Hypothalamus (tissue), 51 donors: ENCODE measurements around the gene FMN2.

Experiments used
- DNase-seq, 51 donors: peaks; one replicate each; lab custom pipeline; 2025; lab: John Stamatoyannopoulos, UW

FMN2 gene

DNA sequence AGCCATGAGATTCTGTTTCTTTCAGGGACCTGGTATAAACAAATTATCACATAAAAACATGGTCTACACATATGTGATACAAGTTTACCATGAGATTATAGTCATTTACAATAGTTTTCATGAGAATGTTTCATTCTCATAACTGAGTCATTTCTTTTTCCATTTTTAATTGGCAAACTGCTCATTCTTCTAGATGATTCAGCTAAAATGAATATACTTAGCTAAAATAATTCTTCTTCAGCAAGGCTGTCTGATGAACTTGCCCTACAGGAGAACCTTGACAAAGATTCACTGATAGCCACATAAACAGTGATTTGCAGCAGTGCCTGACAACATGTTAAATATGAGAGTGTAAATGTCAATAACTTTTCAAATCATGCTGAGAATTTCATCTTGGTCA lies 253.2 kb downstream of the FMN2 start:
- no peak for DNase-seq

DNA sequence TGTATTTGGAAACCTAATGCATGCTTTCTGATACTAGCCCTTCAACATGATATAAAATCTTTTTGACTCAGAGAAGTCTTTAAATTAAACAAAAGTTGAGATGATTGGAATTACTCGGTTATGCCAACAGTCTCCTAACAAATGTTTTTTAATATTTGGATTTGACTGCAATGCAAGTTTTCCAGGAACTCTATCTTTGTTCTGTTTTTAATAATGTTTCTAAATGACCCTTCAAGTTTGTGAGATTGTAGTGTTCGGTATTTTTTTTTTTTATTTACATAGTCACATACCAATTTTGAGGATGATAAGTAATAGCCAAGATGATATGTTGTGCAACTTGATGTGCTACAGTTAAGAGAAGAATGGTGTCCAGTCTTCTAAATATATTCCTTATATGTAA lies 258.0 kb downstream of the FMN2 start:
- DNase-seq = no peak

DNA sequence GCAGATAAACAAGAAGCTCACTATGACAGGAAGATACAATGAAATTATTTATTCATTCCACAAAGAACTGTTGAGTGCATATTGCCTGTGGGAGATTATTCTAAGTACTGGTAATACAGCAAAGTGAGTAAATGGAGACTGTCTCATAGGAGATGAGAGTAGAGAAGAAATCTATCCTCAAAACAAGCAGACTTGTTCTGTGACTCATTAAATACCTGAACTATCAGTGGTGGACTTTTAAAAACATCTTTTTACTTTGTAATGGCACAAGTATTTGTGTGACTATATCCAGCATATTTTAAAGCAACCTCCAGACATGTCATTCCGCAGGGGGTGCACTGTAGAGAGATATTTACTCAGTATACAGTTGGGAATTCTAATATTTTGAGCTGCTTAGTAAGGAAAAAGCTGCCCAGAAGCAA lies 259.2 kb downstream of the FMN2 start:
- no peak for DNase-seq

DNA sequence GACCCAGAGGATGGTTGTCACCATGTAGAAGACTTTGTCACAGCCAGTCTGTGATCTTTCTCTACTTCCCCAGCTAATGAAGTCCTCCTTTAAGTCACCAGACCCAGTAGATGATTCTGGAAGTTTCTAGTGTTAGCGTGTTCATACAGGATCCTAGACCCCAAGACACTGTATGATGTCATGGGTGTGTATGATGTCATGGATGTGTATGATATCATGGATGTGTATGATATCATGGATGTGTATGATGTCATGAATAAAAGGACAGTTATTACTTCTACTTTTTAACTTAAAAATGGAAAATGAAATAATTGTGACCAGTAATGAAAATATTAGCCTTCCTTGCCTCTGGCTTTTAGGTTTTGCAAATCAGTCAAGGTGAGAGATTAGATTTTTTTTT lies 260.0 kb downstream of the FMN2 start:
- DNase-seq = no peak

DNA sequence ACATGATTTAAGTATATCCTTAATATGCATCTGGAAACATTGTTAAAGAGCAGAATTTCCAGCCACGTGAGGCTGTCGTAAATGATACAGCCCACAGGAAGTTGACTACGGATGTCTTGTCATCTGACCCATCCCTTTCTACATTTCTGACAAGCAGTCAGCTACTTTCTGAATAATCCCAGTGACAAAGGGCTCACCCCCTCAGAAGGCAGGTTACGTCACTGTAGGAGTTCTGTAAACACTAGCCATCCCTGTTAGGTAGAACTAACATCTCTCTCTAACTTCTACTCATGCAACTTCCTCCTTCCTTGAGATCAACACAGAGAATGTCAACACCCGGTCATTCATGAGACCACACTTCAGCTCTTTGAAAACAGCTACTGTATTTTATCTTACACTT lies 261.1 kb downstream of the FMN2 start:
- DNase-seq = no peak

DNA sequence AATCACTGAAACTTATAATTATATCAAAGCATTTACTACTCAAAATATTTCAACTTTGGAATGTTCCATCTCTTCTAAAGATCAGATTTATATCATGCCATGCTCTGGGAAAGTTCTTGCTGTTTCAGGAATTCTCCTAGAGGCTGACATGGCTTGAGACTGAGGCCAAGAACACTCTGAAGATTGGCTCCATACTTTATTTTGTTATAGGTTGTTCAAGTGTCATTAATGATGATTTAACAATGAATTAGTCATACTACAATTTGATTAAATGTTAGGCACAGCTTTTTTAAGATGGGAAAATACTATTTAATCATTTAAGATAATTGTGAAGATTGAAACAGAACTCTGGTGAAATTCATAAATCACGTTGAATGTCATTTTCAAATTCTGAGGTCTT lies 264.9 kb downstream of the FMN2 start:
- DNase-seq = no peak

DNA sequence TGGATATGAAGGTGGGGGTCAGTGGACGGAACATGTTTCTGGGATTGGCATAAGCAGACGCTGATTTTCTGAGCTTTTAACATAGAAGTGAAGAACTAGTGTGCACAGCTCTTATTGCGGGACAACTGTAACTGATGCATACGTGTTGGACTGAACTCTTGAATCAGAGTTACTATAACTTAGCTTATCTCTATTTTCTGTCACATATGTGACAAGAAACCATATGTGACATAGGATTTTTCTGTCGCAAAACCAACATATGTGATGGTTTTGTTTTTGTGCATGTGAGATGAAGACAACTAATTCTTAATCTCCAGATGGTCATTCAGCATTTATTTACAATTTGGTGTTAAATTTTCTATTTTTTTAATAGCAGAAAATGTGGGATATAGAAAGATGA lies 270.4 kb downstream of the FMN2 start:
- DNase-seq = no peak

DNA sequence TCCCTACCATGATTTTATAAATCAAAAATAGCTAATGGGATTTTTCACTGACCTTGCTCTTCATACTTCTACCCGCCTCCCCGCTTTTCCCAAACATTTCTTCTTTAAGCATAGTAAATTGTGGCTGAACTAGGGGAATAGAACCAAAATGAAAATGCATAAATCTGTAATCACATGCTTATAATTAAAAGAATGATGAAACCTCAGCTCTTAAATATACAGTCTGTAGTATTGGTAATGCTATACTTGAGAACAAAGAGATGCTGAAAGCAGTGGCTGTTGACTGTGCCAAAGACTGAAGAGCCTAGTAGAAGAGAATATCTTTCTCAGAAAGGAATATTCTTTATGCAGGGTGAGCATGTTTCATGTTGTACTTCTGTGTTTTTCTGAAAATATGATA lies 271.1 kb downstream of the FMN2 start:
- no peak for DNase-seq

DNA sequence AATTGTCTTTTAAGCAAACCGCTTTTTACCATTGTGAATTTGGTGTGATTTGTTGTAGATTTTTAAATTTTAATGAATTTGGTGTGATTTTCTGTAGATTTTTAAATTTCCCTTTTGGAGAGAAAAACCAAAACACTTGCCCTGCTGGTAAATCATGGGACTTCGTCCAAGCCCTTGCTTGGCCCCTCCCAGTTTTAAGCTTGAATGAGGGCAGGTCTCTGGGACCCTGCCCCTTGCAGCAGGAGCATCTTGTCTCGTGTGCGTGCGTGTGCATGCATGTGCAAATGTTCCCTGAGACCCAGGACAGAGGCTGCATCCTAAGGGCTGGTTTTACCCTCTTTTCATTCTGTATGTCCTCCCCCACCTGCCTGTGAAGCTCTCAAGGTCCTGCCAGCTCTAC lies 271.6 kb downstream of the FMN2 start:
- no peak for DNase-seq

DNA sequence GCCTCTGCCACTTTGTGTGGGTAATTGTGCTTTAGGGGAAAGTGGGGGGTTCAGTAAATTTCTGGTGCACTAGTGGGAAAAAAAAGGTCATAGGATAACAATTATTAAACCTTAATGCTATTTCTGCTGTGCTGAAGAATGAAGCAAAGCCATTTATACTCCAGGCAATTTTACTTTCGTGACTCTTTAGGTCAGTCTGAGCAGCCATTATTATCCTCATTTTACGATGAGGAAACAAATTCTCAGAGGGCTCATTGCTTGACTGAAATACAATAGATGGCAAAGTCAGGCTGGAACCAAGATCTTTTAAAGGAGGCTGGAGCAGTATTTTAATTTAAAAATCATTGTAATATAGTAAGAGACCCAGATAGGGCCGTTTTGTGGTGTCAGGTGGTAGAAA lies 272.2 kb downstream of the FMN2 start:
- DNase-seq = no peak

DNA sequence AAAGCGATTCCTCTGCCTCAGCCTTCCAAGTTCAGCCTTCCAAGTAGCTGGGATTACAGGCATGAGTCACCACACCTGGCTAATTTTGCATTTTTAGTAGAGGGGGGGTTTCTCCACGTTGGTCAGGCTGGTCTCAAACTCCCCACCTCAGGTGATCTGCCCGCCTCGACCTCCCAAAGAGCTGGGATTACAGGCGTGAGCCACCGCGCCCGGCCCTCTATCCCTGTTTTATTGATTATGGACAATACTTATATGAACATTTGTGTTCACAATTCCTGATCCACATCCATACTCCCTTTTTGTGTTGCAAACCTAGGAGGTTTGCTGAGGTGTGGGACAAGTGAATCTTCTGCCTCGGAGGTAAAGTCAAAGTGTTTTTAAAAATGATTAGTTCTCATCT lies 275.0 kb downstream of the FMN2 start:
- DNase-seq = no peak

DNA sequence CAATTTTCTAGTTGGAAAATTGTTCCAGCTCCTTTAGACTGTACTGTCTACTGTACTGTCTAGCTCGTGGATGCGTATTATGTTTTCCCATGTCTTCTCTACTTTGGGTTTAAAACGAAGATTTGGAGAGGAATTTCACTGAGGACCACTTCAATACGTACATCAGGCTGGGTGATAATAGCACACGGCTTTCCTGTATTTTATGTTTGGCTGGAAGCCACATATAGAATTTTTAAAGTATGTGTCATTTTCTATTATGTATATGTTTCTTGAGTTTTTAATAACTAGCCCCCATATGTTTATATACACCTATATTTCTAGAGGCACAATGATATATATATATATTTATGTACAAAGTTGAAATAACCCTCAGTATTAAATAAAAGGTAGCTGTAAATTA lies 293.9 kb downstream of the FMN2 start:
- DNase-seq = no peak

DNA sequence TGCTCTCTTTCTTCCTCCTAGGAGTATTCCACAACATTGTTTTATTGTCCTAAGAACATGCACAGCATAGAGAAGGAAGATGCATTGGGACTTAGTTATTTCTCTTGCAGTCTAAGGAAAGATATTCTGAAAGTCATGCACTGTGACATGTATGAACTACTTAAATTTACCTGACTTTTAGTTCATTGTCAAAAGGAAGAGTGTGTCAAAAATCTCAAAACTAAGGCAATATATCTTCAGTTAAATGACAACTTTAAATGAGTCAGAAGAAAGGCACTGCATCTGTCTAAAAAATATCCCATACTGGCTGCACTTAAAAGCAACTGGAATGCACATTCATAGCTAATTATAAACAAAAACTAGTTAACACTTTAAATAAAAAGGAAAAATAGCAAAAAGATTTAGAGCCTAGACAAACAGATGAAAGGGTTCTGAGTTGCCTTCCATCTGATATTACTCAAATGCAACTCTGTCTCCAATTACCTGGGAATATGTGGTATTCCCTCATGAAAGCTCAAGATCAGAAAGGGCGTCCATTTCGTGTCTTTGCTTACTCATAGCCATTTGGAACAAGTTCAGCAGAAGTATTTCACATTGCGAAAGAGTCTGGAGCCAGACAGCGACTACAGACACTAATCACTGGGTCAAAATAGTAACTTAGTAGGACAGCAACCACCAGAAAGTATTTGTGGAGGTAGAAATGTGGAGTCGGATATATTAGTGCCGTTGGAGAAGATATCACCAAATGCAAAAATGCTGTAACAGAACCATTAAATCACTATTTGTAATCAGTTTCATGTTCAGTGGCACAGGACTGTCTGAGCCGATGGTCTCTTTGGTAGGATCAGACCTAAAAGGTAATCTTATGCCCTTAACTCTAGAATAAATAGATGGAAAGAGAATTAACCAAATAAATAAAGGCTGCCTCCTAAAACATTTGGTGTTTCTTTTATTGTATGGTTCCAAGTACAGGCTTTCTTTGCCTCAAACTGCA lies 294.6 kb downstream of the FMN2 start:
- no peak for DNase-seq

DNA sequence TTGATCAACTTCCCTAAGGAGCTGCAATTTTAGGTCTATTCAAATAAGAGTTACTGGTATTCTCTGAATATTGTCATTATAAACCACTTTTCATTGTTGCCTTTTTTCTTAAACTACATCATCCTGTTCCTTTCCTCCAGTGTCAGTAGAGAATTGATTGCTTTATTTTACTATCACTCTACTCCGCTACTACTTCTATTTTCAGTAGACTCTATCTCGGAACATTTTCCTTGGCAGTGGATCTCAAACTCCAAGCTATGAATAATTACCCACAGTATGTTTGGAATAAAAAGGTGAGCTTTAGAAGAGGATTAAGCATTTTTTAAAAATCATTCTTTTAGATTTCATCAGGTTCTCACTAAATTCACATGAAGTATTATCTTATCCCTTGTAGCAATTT lies 295.4 kb downstream of the FMN2 start:
- no peak for DNase-seq

DNA sequence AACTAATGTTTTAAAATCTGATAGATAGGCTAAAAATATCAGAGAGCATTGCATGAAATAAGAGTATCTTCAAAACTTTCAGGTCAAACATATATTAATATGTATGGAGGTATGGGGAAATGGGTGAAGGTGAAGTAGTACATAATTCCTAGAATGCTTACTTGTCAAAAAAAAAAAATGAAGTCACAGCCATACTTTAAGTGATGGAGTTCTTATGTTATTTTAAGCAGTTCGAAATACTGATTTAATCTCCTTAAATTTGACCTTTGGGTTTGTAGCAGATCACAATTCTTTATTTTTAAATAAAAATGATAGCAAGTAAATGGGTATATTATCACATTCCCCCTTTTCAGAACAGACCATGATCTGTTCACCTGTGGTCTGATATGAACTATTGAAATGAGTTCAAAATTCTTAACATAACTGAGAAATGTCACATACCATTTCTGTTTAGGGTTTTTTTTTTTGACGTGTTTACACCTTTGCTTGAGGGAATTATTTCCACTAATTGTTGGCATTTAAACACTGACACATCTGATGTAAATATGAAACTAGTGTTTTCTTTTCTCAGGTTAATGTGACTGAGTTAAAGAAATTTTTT lies 300.1 kb downstream of the FMN2 start:
- no peak for DNase-seq

DNA sequence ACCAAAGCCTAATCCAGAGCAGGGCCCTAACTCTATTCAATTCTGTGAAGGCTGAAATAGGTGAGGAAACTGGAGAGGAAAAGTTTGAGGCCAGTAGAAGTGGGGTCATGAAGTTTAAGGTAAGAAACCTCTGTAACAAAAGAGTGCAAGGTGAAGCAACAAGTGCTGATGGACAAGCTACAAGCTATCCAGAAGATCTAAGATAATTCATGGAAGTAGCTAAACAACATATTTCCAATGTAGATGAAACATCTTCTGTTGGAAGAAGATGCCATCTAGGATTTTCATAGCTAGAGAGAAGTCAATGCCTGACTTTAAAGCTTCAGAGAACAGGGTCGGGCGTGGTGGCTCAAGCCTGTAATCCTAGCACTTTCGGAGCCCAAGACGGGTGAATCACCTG lies 302.7 kb downstream of the FMN2 start:
- no peak for DNase-seq

DNA sequence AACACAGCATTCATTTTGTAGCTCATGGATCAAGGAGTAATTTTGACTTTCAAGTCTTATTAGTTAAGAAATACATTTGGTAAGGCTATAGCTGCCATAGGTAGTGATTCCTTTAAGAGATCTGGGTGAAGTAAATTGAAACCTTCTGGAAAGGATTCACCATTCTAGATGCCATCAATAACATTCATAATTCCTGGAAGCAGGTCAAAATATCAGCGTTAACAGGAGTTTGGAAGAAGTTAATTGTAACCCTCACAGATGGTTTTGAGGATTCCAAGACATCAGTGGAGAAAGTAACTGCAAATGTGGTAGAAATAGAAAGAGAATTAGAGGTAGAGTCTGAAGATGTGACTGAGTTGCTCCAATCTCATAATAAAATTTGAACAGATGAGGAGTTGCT lies 303.7 kb downstream of the FMN2 start:
- no peak for DNase-seq

DNA sequence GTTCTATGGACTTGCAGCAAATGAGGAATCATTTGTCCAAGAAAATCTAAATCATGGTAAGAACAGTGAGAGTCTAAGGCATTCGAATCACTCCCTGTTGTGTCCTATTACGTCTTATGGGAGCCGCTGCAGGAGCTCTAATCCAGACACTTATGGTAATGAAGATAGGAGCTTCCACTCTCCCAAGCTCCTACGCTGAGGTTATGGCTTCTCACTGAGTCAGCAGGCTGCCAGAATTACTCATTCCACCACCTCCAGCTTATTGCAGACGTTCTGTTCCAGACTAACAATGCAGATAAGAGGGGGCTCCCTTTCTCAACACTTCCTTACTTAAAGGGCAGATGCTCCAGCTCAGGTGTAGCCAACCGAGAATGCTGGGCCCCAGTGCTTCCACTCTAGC lies 307.7 kb downstream of the FMN2 start:
- DNase-seq = peak in 4 of 51 donors; percentile 1 to 63 (median 27)

DNA sequence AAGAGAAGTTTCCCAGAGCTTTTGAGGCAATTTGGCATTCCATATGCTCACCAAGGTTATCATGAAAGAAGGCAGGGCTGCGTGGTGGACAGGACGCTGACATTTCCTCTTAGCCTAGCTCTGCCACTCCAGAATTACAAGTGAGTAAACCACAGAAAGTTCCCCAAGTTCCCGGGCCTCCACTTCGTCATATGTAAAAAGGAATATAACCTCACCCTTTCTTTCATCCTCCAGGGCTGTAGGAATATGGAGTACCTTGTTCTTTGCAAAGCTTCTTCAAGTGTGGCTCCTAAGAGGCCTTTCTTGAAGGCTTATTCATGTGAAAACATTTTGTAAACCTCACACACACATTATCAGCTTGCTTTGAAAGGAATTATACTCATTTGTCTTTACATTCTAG lies 310.0 kb downstream of the FMN2 start:
- DNase-seq = no peak

DNA sequence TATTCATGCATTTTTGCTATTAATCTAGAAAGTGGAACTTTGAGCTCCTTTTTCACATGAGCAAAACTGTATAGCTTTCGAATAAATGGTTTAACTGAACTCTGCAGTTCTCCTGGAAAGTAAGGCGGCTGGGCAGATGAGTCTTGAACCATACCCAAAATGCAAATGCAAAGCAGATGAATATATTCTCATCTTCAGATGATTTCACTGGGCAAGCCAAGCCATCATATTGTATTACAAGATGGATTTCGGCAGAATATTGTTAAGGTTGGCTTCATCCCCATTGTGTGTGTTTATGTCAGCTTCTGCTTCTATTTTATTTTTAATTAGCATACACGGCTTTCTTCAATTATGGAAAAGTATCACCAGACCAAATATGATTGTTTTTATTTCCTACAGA lies 310.6 kb downstream of the FMN2 start:
- DNase-seq = no peak

DNA sequence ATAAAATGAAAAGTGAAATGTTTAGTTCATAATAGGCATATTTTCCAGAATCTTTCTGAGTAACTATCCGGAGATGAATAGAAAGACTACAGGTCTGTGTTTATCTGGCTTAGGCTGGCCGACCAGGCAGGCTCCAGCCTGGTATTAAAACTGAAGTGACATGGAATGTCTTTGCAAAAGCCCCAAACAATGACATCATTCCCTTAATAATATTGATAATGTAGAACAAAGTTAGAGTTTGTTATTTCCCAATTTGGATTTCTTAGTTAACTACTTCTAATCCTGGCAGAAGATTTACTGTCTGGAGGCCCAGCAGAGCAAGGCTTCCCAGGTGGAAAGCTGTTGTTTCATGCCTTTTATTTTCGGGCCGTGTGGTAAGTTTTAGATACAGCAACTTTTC lies 312.6 kb downstream of the FMN2 start:
- no peak for DNase-seq

DNA sequence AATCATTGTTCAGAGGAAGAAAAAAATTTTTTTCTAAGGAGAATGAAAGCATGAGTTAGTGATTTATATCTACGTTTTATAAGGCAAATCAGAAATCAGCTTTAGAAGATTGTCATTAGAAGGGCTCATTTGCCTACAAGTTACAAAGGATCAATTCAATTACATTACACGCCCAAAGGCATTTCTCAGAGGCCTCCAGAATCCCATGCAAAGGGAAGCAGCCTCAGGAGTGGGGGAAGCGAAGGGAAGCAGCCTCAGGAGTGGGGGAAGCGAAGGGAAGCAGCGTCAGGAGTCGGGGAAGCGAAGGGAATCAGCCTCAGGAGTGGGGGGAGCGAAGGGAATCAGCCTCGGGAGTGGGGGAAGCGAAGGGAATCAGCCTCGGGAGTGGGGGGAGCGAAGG lies 314.1 kb downstream of the FMN2 start:
- DNase-seq = no peak
